ENCODE data around the gene GNLY.

GRCh38 chr2:85720533-85720932, 26.4 kb downstream of the GNLY start:
- no peak for TF ChIP-seq CTCF (conservative IDR thresholded peaks at IDR 0.05 in 1 of 2, IDR thresholded peaks at IDR 0.05 in 1 of 2; ENCODE audit: extremely low read depth in 1 of 2, insufficient read depth in 1 of 2, low read depth in 1 of 2, low read length in 2 of 2)
- TF ChIP-seq EZH2 (IDR thresholded peaks at IDR 0.05; ENCODE audit: borderline replicate concordance, low read length), result no peak
